Activated naive CD8-positive, alpha-beta T cell treated with anti-CD3 and anti-CD28 coated beads, Interleukin-2, amount 50 U/mL, for 24 hours (primary cell): ENCODE measurements around the gene NACC2.

Experiments used
- ATAC-seq: fragments of 150-1000 bp; cut with Tn5 transposase; one replicate; pipeline ENCODE4 v1.10.0; 2021
- DNase-seq: peaks from one replicate; pipeline ENCODE4 v3.0.0; 2021
- H3K27ac Mint-ChIP-seq: one replicate; pipeline ENCODE4 v1.8.0; 2021; ENCODE audit warnings: mild to moderate bottlenecking, mixed read lengths
- H3K27me3 Mint-ChIP-seq: one replicate; pipeline ENCODE4 v1.8.0; 2021; ENCODE audit warnings: mixed read lengths
- H3K36me3 Mint-ChIP-seq: one replicate; pipeline ENCODE4 v1.8.0; 2021; ENCODE audit warnings: low read depth, mixed read lengths
- H3K4me1 Mint-ChIP-seq: one replicate; pipeline ENCODE4 v1.8.0; 2021; ENCODE audit warnings: mixed read lengths
- H3K4me3 Mint-ChIP-seq: one replicate; pipeline ENCODE4 v1.8.0; 2021; ENCODE audit warnings: mild to moderate bottlenecking, moderate library complexity, mixed read lengths
- H3K9me3 Mint-ChIP-seq: one replicate; pipeline ENCODE4 v1.8.0; 2021; ENCODE audit warnings: mixed read lengths

Gene NACC2

DNA sequence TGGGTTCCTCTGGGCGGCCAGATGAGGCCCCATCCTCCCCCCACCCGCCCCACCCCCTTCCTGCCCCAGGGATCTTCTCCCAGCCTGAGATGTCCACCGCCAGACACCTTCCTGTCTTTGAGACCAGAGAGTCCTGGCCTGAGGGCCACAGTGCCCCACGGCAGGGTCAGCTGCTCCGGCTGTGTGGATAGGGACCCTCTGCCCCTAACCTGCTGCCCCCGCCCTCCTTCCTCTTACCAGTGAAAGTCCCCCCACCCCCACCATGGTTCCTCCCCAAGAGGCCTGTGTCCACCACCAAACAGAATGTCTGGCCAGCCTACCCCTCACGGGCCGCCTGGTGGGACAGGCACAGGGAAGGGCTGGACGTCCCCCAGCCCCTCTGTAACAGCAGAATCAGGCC, 90.9 kb downstream of the NACC2 start:
- H3K4me1 Mint-ChIP-seq = no peaks in the 10 kb centered on the region
- ATAC-seq = no peak

DNA sequence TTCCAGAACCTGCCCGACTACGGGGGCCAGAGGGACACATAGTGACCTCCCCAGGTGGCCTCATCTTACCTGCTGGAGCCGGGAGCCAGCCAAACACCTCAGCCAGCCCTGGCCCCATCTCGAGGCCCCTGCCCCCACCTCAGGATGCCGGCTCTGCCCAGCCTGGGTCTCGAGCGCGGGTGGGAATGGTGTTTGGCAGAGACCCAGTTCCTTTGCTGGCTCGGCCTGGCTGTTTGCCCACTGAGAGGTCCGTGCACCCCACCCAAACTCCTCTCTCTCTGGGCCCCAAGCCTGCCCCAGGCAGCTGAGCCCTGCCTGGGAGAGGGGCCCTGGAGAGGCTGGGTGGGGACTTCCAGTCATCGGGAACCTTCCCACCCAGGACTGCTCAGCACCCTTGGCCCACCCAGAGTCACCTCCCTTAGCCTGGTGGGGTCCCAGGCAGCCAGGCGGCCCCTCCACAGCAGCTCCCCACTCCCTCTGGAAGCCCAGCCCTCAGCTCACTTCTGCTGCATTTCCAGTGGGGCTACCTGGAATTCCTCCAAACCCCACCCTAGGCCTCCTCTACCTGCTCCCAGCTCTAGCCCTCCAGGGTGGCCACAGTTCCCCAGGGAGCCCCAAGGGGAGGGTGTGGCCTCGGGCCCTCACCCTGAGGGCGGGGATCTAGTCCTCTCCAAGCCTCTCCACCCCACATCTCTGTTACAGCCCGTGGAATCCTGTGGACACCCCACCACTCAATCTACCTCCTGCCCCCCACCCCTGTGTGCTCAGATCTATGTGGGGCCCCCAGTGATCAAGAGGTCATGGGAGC, 91.5 kb downstream of the NACC2 start:
- Mint-ChIP-seq H3K27ac (no peak overlapping the region), H3K27me3 (no peaks in the 10 kb centered on the region), H3K9me3 (no peaks in the 10 kb centered on the region), H3K4me1 (no peaks in the 10 kb centered on the region), H3K4me3 (no peak overlapping the region), H3K36me3 (no peaks in the 10 kb centered on the region)
- ATAC-seq = peak; percentile 17
- DNase-seq = no peak

More for the DNA sequence above, 90.9 kb downstream of the NACC2 start:
- no peaks in the 10 kb centered on the region for H3K27me3 Mint-ChIP-seq
- no peaks in the 10 kb centered on the region for H3K36me3 Mint-ChIP-seq
- H3K4me3 Mint-ChIP-seq = no peak overlapping the region
- H3K9me3 Mint-ChIP-seq = no peaks in the 10 kb centered on the region
- DNase-seq = no peak
- no peak overlapping the region for H3K27ac Mint-ChIP-seq

DNA sequence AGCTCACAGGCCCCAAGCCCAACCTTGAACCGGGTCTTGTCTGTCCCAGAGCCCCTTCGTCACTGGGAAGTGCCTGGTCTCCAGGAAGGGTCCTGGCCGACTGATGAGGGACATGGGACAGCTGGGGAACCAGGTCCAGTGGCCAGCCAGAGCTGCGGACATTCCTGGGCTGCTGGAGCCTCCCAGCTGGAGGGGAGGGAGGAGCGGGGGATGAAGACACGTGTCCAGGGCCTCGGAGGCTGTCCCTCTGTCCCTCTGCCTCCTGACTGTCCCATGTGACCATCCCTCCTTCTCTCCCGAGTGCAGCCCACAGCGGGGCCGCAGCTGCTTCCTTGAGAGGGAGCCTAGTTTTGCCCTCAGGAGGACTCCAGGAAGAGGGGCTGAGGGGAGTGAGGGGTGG, 92.2 kb downstream of the NACC2 start:
- DNase-seq = no peak
- Mint-ChIP-seq H3K9me3 (no peaks in the 10 kb centered on the region), H3K4me1 (no peaks in the 10 kb centered on the region), H3K36me3 (no peaks in the 10 kb centered on the region), H3K27ac (no peak overlapping the region), H3K27me3 (no peaks in the 10 kb centered on the region), H3K4me3 (no peak overlapping the region)
- ATAC-seq = no peak

DNA sequence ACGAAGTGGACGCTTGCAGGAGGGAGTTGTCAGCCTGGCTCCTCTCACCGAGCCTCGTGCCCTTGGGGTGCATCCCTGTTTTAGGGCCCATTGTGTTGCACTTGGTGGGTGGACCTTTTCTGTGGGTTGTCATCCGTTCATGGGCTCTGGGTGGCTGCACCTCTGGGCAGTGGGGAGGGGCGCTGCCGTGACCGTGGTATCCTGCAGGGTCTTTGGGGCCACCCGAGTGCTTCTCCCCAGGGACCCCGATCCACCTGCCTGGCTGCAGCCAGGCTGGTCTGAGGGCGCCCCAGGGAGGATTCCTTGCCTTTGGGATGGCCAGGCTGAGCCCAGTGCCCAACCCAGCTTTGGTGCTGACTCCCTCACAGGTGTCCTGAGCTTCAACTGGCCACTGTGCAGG, 92.9 kb downstream of the NACC2 start:
- ATAC-seq (no peak), DNase-seq (no peak)
- Mint-ChIP-seq H3K27ac (no peak overlapping the region), H3K4me3 (no peak overlapping the region), H3K27me3 (no peaks in the 10 kb centered on the region), H3K4me1 (no peaks in the 10 kb centered on the region), H3K9me3 (no peaks in the 10 kb centered on the region), H3K36me3 (no peaks in the 10 kb centered on the region)

DNA sequence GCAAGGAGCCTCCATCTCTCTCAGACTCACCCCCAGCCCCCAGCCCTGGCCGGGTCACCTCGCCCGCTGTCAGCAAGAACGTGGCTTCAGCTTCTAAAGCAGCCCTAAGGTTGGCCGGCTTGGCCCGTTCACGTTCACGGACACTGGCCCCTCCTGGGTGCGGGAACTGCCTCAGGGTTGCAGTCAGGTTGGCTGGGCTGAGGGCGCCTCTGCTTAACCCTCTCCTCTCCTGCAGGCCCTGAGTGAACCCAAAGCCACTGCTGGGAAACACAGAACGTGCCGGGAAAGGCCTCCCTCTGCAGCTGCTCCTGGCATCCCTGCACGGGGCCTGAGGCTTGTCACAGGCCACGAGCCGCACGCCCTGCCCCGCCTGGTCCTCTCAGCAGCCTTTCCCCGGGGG, 93.9 kb downstream of the NACC2 start:
- no peak overlapping the region for H3K27ac Mint-ChIP-seq
- H3K9me3 Mint-ChIP-seq = no peaks in the 10 kb centered on the region
- H3K36me3 Mint-ChIP-seq = no peaks in the 10 kb centered on the region
- no peaks in the 10 kb centered on the region for H3K4me1 Mint-ChIP-seq
- no peak overlapping the region for H3K4me3 Mint-ChIP-seq
- DNase-seq = no peak
- no peak for ATAC-seq
- H3K27me3 Mint-ChIP-seq = no peaks in the 10 kb centered on the region

DNA sequence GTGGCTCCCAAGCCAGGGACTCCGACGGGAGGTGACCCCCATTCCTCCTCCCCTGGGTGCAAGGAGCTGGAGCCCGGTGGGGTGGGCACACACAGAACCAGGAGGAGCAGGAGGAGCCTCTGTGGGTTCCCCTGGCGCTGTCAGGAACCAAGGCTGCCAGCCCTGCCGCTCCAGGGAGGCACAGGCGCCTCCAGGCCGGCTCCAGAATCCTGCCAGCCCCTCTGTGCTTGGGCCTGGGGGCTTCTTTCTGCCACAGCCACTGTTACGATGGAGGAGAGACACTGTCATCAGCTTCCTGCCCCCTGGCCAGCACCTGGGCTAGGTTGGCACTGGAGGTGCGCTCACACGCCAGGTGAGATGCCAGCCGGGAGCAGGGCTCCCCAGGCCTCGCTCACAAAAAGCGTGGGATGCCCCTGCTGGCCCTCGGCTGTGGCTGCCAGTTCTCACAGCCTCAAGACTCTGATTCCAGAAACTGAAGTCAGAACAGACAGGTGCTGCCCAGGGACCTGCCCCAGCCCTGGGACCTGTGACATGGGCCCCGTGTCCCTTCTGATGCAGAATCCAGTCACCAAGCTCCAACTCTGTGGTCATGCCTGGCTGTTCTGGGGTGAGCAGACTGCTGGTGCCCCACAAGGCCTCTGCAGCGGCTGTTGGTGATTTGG, 96.5 kb downstream of the NACC2 start:
- H3K36me3 Mint-ChIP-seq = no peaks in the 10 kb centered on the region
- no peak for DNase-seq
- H3K4me1 Mint-ChIP-seq = no peaks in the 10 kb centered on the region
- no peaks in the 10 kb centered on the region for H3K27me3 Mint-ChIP-seq
- H3K9me3 Mint-ChIP-seq = no peaks in the 10 kb centered on the region
- no peak overlapping the region for H3K4me3 Mint-ChIP-seq
- no peak overlapping the region for H3K27ac Mint-ChIP-seq
- ATAC-seq = no peak

DNA sequence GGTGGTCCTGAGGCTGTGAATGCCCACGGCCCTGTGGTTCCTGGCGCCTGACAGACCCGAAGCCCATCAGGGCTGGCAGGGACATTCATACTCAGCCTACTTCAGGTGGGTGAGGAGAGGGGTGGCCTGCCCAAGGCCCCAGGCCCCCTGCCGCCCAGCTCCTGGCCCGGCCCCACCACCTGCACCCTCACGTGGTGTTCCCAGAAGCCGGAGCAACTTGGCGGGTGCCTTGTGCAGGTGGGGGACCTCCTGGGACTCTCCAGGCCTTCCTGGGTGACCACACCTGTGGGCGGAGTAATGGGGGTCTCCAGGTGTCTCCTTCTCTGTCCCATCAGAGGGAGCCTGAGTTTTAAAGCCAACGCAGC, 97.1 kb downstream of the NACC2 start:
- Mint-ChIP-seq H3K27ac (no peak overlapping the region), H3K36me3 (no peaks in the 10 kb centered on the region), H3K4me1 (no peaks in the 10 kb centered on the region), H3K27me3 (no peaks in the 10 kb centered on the region), H3K9me3 (no peaks in the 10 kb centered on the region), H3K4me3 (no peak overlapping the region)
- ATAC-seq (no peak), DNase-seq (no peak)

DNA sequence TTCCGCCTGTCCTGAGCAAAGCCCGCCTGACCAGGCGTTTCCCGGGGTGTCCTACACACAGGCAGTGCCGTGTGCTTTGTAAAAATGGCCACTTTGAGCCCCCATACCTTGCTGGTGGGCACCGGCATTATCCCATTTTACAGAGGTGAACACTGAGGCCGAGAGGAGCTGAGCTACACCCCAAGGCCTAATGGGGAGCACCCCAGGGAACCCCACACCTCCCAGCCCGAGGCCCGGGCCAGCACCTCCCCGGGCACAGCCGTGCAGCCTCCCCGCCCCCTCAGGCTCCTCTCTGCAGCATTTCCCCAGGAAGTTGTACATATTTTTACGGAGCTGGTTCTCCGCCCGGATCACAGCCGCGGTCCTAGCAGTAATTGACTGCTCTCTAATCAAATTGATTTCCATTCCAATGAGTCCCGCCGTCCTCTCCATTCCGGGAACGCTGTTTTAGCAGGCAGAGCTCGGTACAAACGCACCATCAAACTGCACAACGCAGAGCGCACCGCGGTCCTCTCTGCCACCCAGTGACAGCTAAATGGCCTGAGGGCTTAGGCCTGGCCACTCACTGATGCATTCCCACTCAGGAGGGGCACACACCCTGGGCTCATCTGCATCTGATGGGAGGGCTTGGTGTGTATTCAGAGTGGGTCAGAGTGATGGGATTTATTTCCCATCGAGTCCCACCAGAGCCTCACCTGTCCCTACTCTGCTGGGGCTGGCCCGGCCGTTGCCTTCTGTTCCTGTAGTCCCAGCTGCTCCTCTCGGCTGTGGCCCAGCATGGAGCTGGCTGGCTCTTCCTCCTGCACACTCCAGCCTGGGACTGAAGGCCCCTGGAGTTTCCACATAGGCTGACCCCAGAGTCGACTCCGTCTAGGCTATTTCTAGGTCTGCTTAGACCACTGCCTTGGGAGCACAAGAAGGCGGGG, 97.7 kb downstream of the NACC2 start:
- H3K27me3 Mint-ChIP-seq = no peaks in the 10 kb centered on the region
- no peak overlapping the region for H3K4me3 Mint-ChIP-seq
- DNase-seq (no peak), ATAC-seq (no peak)
- no peaks in the 10 kb centered on the region for H3K36me3 Mint-ChIP-seq
- H3K27ac Mint-ChIP-seq = no peak overlapping the region
- peaks cover 3% of the 10 kb centered on the region for H3K4me1 Mint-ChIP-seq
- H3K9me3 Mint-ChIP-seq = no peaks in the 10 kb centered on the region

DNA sequence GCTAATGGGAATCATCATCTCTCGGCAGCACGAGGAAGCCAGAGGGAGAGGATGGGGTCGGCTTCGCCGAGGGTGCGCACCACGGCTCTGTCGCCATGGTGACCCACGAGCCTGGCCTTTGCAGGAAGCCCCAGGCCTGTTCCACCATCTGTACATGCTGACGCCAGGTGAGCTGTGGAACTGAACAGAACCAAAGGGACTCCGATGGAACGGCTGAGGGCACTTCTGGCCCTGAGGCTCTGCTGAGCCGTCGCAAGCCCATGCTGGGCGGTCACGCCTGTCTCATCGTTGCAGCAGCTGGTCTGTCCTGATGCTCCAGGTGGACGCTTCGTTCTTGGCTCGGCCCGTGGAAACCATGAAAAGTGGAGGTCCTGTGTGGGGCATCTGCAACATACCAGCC, 99.3 kb downstream of the NACC2 start:
- ATAC-seq (no peak), DNase-seq (no peak)
- Mint-ChIP-seq H3K4me1 (peaks cover 9% of the 10 kb centered on the region), H3K9me3 (no peaks in the 10 kb centered on the region), H3K4me3 (no peak overlapping the region), H3K36me3 (no peaks in the 10 kb centered on the region), H3K27me3 (no peaks in the 10 kb centered on the region), H3K27ac (no peak overlapping the region)

DNA sequence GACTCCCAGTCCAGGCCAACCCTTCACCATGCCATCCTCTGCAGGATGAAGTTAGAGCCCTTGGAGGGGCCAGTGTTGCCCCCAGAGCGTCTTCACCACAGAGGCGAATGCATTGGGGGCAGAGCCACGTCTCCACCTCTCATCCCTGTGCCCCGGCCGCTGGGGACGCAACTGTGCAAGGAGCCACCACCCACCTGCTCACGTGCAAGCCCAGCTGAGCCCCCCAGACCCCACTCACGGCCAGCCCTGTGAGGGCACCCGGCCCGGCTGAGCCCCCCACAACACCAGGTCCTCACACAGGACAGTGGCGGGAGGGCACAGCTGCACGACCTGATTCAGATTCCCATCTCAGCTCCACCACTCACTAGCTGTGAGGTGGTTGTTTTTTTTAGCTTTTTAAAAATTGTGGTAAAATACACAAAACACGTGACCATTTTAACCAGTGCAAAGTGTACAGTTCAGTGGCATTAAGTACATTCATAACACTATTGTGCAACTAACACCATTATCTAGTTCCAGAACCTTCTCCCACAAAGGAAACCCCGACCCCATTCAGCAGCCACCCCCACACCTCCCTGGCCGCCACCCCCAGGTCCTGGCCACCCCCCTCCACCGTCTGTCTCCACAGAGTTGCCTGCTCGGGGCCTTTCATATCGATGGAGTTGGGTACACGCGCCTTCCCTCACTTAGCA, 100.4 kb downstream of the NACC2 start:
- ATAC-seq (no peak), DNase-seq (no peak)
- no peaks in the 10 kb centered on the region for H3K36me3 Mint-ChIP-seq
- H3K27me3 Mint-ChIP-seq = no peaks in the 10 kb centered on the region
- H3K4me1 Mint-ChIP-seq = peaks cover 14% of the 10 kb centered on the region
- H3K9me3 Mint-ChIP-seq = no peaks in the 10 kb centered on the region
- no peak overlapping the region for H3K27ac Mint-ChIP-seq
- no peak overlapping the region for H3K4me3 Mint-ChIP-seq

DNA sequence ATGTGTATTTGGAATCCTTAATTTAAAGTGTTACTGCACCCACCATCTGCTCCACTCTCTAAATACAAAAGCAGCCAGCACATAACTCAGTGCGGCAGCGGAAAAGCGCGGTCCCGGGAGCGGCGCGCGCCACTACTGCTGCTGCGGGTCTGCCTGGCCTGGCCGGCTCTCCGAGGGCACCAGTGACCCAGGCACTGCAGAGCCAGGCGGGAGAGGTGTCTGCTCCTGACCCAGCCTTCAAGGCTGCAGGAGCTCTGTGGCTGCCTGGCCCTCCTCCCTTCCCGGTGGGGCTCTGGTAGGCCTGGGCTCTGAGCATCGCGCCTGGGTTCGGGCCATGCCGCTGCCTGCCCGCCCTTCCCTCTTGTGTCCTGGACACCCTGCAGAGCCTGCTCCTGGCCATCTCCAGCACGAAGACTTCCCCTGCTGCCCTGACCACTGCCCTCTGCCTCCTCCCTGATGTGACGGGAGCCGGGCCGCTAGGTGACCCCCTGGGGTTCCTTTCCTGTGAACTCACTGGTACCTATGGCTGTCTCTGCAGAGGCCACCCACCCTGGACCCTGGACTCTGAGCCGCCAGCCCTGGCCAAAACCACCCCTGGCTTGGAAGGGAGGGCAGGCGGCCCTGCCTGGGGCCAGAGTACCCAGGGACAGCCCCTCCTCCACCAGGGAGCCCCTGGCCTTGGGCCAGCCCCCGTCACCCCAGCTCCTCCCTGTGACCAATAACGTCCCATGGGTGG, 101.2 kb downstream of the NACC2 start:
- no peaks in the 10 kb centered on the region for H3K9me3 Mint-ChIP-seq
- ATAC-seq = no peak
- H3K4me3 Mint-ChIP-seq = no peak overlapping the region
- peaks cover 15% of the 10 kb centered on the region for H3K4me1 Mint-ChIP-seq
- H3K27me3 Mint-ChIP-seq = no peaks in the 10 kb centered on the region
- H3K27ac Mint-ChIP-seq = no peak overlapping the region
- no peaks in the 10 kb centered on the region for H3K36me3 Mint-ChIP-seq
- DNase-seq = no peak

DNA sequence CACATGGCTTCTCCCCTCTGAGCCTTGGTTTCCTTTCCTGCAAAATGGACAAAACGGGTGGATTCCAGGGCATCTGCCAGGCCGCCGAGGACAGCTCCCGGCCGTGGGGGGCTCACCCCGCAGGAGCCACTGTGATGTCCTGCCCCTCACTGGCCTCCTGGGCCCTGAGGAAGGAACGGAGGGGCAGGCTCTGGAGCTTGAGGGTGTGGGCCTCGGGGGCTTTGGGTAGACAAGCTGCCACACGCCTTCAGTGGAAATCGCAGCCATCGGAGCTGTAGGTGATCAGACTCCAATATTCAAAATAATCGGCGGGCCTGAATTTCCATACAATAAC, 101.7 kb downstream of the NACC2 start:
- Mint-ChIP-seq H3K36me3 (no peaks in the 10 kb centered on the region), H3K4me1 (peaks cover 15% of the 10 kb centered on the region)

DNA sequence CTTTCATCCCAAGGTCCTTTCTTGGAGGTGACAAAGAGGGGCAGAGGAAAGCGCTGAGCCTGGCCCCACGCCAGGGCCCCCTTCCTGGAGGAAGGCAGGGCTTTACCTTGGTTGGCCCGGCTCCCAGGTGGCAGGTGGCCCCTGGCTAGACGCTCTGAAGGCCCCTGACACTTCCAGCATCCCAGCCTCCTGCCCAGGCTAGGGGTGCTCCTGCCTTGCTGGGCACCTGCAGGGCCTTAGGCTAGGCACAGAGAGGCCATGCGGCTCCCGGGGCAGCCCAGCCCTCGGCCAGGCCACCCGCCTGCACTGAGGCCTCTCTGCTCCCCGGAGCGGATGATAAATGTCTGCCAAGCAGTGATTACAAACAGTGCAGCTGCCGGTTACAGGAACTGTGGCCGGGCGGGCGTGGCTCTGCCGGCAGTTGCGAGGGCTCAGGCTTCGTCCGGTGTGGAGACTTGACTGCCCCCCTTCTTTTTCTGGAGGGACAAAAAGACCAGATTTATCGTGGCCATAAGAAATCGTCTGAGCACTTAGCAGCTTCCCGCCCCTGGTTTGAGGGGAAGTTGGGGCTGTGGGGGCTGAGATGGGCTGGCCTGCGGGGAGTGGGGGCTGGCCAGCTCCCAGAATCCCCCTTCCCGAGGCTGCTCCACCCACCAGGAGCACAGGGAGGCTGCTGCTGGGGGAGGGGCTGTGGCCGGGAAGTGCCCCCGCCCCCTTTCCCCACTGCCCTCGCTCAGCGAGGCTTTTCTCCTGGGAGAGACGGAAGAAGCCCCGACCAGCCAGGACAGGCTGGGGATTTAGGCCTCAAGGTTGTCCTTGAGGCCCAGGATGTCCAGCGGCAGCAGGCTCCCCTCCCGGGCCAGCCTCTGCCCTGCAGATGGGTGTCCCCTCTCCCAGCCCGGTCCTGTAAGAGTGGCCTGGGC, 102.3 kb downstream of the NACC2 start:
- no peaks in the 10 kb centered on the region for H3K27me3 Mint-ChIP-seq
- H3K27ac Mint-ChIP-seq = no peak overlapping the region
- H3K4me1 Mint-ChIP-seq = peaks cover 15% of the 10 kb centered on the region
- H3K9me3 Mint-ChIP-seq = no peaks in the 10 kb centered on the region
- DNase-seq (peak; percentile 49), ATAC-seq (peak; percentile 24)
- no peak overlapping the region for H3K4me3 Mint-ChIP-seq
- no peaks in the 10 kb centered on the region for H3K36me3 Mint-ChIP-seq

More for the DNA sequence above, 101.7 kb downstream of the NACC2 start:
- Mint-ChIP-seq H3K9me3 (no peaks in the 10 kb centered on the region), H3K4me3 (no peak overlapping the region), H3K27me3 (no peaks in the 10 kb centered on the region), H3K27ac (no peak overlapping the region)
- no peak for ATAC-seq
- no peak for DNase-seq
